ENCODE data around the gene RALGPS1.

GRCh38 chr9:127144670-127145445 lies 230.3 kb downstream of the RALGPS1 start:
- TF ChIP-seq CTCF (conservative IDR thresholded peaks at IDR 0.05) (no peak), ZFX (IDR thresholded peaks at IDR 0.05) (no peak)
